Hepatocyte (in vitro differentiated cells): ENCODE measurements around the gene CROCC. TPM values are rescaled to one million over a fixed set of nuclear protein-coding genes. Genes with fewer than 3 reads are reported as not detected.
"Not testable (repeated sequence)": the region's sequence is repeated elsewhere in the genome, so short reads cannot be mapped to it uniquely, and the experiment has no call there.

ENCODE experiments used
- DNase-seq: peaks from one replicate; pipeline ENCODE4 v3.0.0-alpha.2; 2016; ENCODE audit warnings: low spot score
- H2AFZ ChIP-seq: fragments of 200-600 bp; sonication (generic); 2 replicates; pipeline ENCODE4 v1.6.0; 2016; ENCODE audit warnings: antibody characterized with exemption, mild to moderate bottlenecking
- H3K27ac ChIP-seq: fragments of 200-600 bp; sonication (generic); 2 replicates; pipeline ENCODE4 v1.5.1; 2016; ENCODE audit warnings: mild to moderate bottlenecking
- H3K27me3 ChIP-seq: fragments of 200-600 bp; sonication (generic); 2 replicates; pipeline ENCODE4 v1.6.1; 2016
- H3K36me3 ChIP-seq: fragments of 200-600 bp; sonication (generic); replicated peaks from 2 replicates; pipeline ENCODE4 v1.5.1; 2016; ENCODE audit warnings: low read depth; ENCODE audit not compliant: insufficient read depth
- H3K4me1 ChIP-seq: fragments of 200-600 bp; sonication (generic); 2 replicates; pipeline ENCODE4 v1.5.1; 2016; ENCODE audit warnings: mild to moderate bottlenecking, moderate library complexity; ENCODE audit not compliant: insufficient read depth
- H3K4me2 ChIP-seq: fragments of 200-600 bp; sonication (generic); 2 replicates; pipeline ENCODE4 v1.6.0; 2016
- H3K4me3 ChIP-seq: fragments of 200-600 bp; sonication (generic); 2 replicates; pipeline ENCODE4 v1.5.1; 2016; ENCODE audit warnings: mild to moderate bottlenecking
- H3K79me2 ChIP-seq: fragments of 200-600 bp; sonication (generic); 2 replicates; pipeline ENCODE4 v1.6.0; 2017; ENCODE audit warnings: mild to moderate bottlenecking
- H3K9me2 ChIP-seq: fragments of 200-600 bp; sonication (generic); replicated peaks from 2 replicates; pipeline ENCODE4 v1.6.0; 2017; ENCODE audit warnings: mild to moderate bottlenecking; ENCODE audit not compliant: insufficient read depth
- H3K9me3 ChIP-seq: fragments of 200-600 bp; sonication (generic); 2 replicates; pipeline ENCODE4 v1.5.1; 2016; ENCODE audit warnings: low read depth, mild to moderate bottlenecking
- H4K20me1 ChIP-seq: fragments of 200-600 bp; sonication (generic); 2 replicates; pipeline ENCODE4 v1.6.0; 2016; ENCODE audit warnings: mild to moderate bottlenecking; ENCODE audit not compliant: insufficient read depth, poor library complexity, severe bottlenecking
- CTCF ChIP-seq: fragments of 200-600 bp; sonication (generic); IDR thresholded peaks from 2 replicates; pipeline ENCODE4 v1.5.1; 2016; ENCODE audit warnings: antibody characterized with exemption, mild to moderate bottlenecking; ENCODE audit not compliant: poor library complexity
- EZH2 ChIP-seq: fragments of 200-600 bp; sonication (generic); IDR thresholded peaks from 2 replicates; pipeline ENCODE4 v1.6.1; 2016; ENCODE audit warnings: antibody characterized with exemption, mild to moderate bottlenecking, borderline replicate concordance
- EZH2phosphoT487 ChIP-seq: fragments of 200-600 bp; sonication (generic); IDR thresholded peaks from one replicate; pipeline ENCODE4 v1.6.1; 2018; ENCODE audit warnings: antibody characterized with exemption, mild to moderate bottlenecking, low read depth, moderate library complexity; ENCODE audit not compliant: unreplicated experiment, severe bottlenecking
- WGBS: methylation state at CpG from one replicate; pipeline ENCODE4 v1.1.6; 2016; ENCODE audit warnings: low lambda C conversion rate; ENCODE audit errors: missing lambda C conversion rate; 5-methylcytosine and 5-hydroxymethylcytosine counted together
- polyA plus RNA-seq: library from polyadenylated mRNA; unstranded; fragments of >200 nt; fragmentation: Nextera tagmentation; extraction: Ambion mirVana; gene quantifications from 2 replicates; pipeline ENCODE4 v1.2.1, GENCODE V29; 2016
- total RNA-seq: library from RNA; depleted of rRNA; stranded (reverse); fragments of >200 nt; gene quantifications from 2 replicates; pipeline ENCODE4 v1.2.3, GENCODE V29; 2014

The CROCC gene
- total and polyA plus RNA-seq, 2 experiments from 2014 or later, result 21.9 to 23.0 TPM

GRCh38 chr1:16960560-16961296, 39.0 kb downstream of the CROCC start:
- H3K4me1 ChIP-seq, result peaks cover 5% of the 10 kb centered on the region
- no peaks in the 10 kb centered on the region for H3K9me2 ChIP-seq
- H3K27ac ChIP-seq, result peak overlapping the region; percentile 21
- H3K4me2 ChIP-seq, result peak overlapping the region; percentile 71
- TF ChIP-seq EZH2, result no peak
- no peak for TF ChIP-seq EZH2phosphoT487
- peak; percentile 67 for TF ChIP-seq CTCF
- no peaks in the 10 kb centered on the region for H3K79me2 ChIP-seq
- no peak overlapping the region for H3K4me3 ChIP-seq
- no peaks in the 10 kb centered on the region for H3K9me3 ChIP-seq
- H2AFZ ChIP-seq, result peak overlapping the region; percentile 57
- H3K27me3 ChIP-seq, result no peaks in the 10 kb centered on the region
- DNase-seq, result peak; percentile 94
- no peaks in the 10 kb centered on the region for H4K20me1 ChIP-seq
- whole genome bisulfite sequencing, result 12% methylated on average over 37 of the region's 57 CpGs
- H3K36me3 ChIP-seq, result no peaks in the 10 kb centered on the region

GRCh38 chr1:16961297-16962133, 39.8 kb downstream of the CROCC start:
- no peak for DNase-seq
- H3K27ac ChIP-seq, result peak overlapping the region; percentile 0
- no peaks in the 10 kb centered on the region for H4K20me1 ChIP-seq
- no peak overlapping the region for H3K4me3 ChIP-seq
- H2AFZ ChIP-seq, result peak overlapping the region; percentile 57
- H3K4me2 ChIP-seq, result peak overlapping the region; percentile 71
- TF ChIP-seq EZH2 (no peak), EZH2phosphoT487 (no peak), CTCF (no peak)
- H3K4me1 ChIP-seq, result peaks cover 6% of the 10 kb centered on the region
- no peaks in the 10 kb centered on the region for H3K79me2 ChIP-seq
- H3K27me3 ChIP-seq, result no peaks in the 10 kb centered on the region
- WGBS, result 87% methylated on average over 14 of the region's 14 CpGs
- no peaks in the 10 kb centered on the region for H3K9me3 ChIP-seq
- H3K9me2 ChIP-seq, result no peaks in the 10 kb centered on the region
- H3K36me3 ChIP-seq, result no peaks in the 10 kb centered on the region

- not testable (repeated sequence) for H4K20me1 ChIP-seq, H3K4me3 ChIP-seq, H3K36me3 ChIP-seq, H3K27ac ChIP-seq, H2AFZ ChIP-seq, H3K79me2 ChIP-seq, H3K4me2 ChIP-seq, H3K9me2 ChIP-seq, H3K9me3 ChIP-seq, DNase-seq, H3K27me3 ChIP-seq
- WGBS, result 98% methylated on average over 4 of the region's 4 CpGs
- peaks cover 21% of the 10 kb centered on the region for H3K4me1 ChIP-seq
Observed at GRCh38 chr1:16964169-16964568, 42.4 kb downstream of the CROCC start.

GRCh38 chr1:16965486-16966067, 43.8 kb downstream of the CROCC start:
- Histone ChIP-seq H3K4me3 (no peak overlapping the region), H3K27ac (no peak overlapping the region), H3K36me3 (no peaks in the 10 kb centered on the region), H3K4me1 (peaks cover 21% of the 10 kb centered on the region), H4K20me1 (no peaks in the 10 kb centered on the region), H3K4me2 (no peak overlapping the region), H3K9me3 (no peaks in the 10 kb centered on the region), H3K9me2 (no peaks in the 10 kb centered on the region), H3K79me2 (no peaks in the 10 kb centered on the region), H3K27me3 (no peaks in the 10 kb centered on the region), H2AFZ (no peak overlapping the region)
- no peak for TF ChIP-seq EZH2phosphoT487
- TF ChIP-seq CTCF, result no peak
- TF ChIP-seq EZH2, result no peak
- DNase-seq, result no peak
- WGBS, result 89% methylated on average over 13 of the region's 13 CpGs
